Mesothelial cell of epicardium (in vitro differentiated cells): ENCODE data around the gene CFAP92. TPM values are rescaled to one million over a fixed set of nuclear protein-coding genes. Genes with fewer than 3 reads are reported as not detected.

Experiments used
- DNase-seq, 2 experiments: peaks; one replicate each; pipeline ENCODE4 v3.0.0; 2021; ENCODE audit warnings: low spot score in 2 of 2; ENCODE audit not compliant: unreplicated experiment in 2 of 2
- H3K27ac Mint-ChIP-seq: 2 replicates; pipeline ENCODE4 v1.8.0; 2021; ENCODE audit warnings: mixed read lengths
- H3K27me3 Mint-ChIP-seq: 2 replicates; pipeline ENCODE4 v1.8.0; 2021; ENCODE audit warnings: low read depth, mixed read lengths
- H3K36me3 Mint-ChIP-seq: 2 replicates; pipeline ENCODE4 v1.8.0; 2021; ENCODE audit warnings: mixed read lengths
- H3K4me1 Mint-ChIP-seq: 2 replicates; pipeline ENCODE4 v1.8.0; 2021; ENCODE audit warnings: mixed read lengths
- H3K4me3 Mint-ChIP-seq: 2 replicates; pipeline ENCODE4 v1.8.0; 2021; ENCODE audit warnings: mild to moderate bottlenecking, moderate library complexity, mixed read lengths
- H3K9me3 Mint-ChIP-seq: 2 replicates; pipeline ENCODE4 v1.8.0; 2021; ENCODE audit warnings: mixed read lengths
- total RNA-seq: library from RNA; stranded (reverse); gene quantifications from 3 replicates; pipeline ENCODE4 v1.2.1, GENCODE V29; 2021
- TF ChIP-seq, protein P1 (sequence below): fragments of 200-600 bp; sonication (generic); IDR thresholded peaks from one replicate; pipeline ENCODE4 v1.5.0; 2021; ENCODE audit warnings: antibody characterized with exemption; ENCODE audit not compliant: unreplicated experiment

CFAP92 gene
- total RNA-seq, 1 donor from 2014 or later: 0.76 TPM

DNA sequence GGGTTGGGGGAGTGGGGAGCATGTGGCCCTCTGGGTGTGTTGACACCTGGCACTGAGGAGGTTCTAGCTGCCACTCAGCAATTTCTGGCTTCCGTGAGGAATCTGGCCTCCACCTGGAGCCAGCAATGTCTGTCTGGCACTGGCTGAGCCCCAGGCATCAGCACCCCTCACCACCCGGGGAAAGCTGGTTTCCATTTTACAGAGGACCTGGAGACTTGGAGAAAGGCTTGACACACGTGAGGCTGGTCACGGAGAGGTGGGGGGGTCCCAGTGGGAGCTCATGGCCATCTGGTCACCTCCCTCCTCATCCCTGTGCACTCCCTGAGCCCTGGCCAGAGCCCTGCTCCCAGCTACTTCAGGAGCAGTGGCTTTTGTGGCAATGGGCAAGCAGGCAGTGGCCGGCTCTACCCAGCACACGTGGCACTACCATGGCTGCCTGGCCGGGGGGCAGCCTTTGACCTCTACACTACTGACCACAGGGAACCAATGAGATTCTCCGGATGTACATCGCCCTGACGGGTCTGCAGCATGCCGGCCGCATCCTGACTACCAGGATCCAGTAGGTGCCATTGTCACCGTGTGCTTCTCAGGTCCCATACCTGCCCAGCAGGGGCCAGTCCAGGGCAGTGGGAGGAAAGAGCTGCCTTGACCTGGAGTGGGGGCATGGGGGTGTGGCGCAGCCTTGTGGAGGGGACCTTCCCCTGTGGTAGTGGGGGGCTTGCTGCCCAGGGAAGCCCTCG is 86.0 kb downstream of the CFAP92 start:
- Mint-ChIP-seq H3K27ac (no peak overlapping the region), H3K9me3 (no peaks in the 10 kb centered on the region), H3K4me3 (no peak overlapping the region), H3K27me3 (no peaks in the 10 kb centered on the region), H3K36me3 (peaks cover 31% of the 10 kb centered on the region), H3K4me1 (no peaks in the 10 kb centered on the region)
- TF ChIP-seq, protein P1, sequence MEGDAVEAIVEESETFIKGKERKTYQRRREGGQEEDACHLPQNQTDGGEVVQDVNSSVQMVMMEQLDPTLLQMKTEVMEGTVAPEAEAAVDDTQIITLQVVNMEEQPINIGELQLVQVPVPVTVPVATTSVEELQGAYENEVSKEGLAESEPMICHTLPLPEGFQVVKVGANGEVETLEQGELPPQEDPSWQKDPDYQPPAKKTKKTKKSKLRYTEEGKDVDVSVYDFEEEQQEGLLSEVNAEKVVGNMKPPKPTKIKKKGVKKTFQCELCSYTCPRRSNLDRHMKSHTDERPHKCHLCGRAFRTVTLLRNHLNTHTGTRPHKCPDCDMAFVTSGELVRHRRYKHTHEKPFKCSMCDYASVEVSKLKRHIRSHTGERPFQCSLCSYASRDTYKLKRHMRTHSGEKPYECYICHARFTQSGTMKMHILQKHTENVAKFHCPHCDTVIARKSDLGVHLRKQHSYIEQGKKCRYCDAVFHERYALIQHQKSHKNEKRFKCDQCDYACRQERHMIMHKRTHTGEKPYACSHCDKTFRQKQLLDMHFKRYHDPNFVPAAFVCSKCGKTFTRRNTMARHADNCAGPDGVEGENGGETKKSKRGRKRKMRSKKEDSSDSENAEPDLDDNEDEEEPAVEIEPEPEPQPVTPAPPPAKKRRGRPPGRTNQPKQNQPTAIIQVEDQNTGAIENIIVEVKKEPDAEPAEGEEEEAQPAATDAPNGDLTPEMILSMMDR: no peak
- DNase-seq: no peak

DNA sequence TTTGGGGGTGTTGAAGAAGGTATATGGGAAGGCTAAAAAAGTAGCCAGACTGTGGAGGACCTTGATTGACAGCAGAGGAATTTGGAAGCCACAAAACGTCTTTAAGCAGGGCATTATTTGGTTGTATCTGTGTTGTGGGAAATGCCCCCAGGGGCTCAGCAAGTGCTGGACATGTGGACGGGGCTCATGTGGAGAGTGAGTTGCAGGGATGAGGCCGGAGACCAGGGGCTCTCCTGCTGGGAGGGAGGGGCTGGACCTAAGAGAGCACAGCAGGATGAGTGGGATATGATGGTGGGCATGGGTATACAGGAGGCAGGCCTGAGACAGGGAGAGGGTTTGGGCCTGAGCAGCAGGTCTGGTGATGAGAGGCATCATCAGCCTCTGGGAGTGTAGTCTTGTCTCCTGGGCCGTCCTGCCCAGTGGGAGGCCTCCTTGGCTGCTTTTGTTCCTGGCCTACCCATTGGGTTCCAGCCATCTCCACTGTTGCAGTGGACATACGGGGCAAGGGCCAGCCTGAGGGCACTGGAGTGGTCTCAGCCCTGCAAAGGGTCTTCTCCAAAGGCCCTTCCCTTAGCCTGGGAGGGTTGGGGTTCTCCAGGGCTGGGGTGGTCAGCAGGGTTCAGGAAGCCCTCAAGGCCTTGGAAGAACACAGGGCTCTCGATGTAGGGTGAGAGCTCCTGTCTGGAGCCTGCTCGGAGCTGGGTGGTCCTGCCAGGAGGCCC is 86.9 kb downstream of the CFAP92 start:
- H3K36me3 Mint-ChIP-seq: peaks cover 22% of the 10 kb centered on the region
- H3K27me3 Mint-ChIP-seq: no peaks in the 10 kb centered on the region
- no peak for DNase-seq
- no peaks in the 10 kb centered on the region for H3K9me3 Mint-ChIP-seq
- TF ChIP-seq, protein P1: no peak
- H3K27ac Mint-ChIP-seq: no peak overlapping the region
- H3K4me3 Mint-ChIP-seq: no peak overlapping the region
- no peaks in the 10 kb centered on the region for H3K4me1 Mint-ChIP-seq

DNA sequence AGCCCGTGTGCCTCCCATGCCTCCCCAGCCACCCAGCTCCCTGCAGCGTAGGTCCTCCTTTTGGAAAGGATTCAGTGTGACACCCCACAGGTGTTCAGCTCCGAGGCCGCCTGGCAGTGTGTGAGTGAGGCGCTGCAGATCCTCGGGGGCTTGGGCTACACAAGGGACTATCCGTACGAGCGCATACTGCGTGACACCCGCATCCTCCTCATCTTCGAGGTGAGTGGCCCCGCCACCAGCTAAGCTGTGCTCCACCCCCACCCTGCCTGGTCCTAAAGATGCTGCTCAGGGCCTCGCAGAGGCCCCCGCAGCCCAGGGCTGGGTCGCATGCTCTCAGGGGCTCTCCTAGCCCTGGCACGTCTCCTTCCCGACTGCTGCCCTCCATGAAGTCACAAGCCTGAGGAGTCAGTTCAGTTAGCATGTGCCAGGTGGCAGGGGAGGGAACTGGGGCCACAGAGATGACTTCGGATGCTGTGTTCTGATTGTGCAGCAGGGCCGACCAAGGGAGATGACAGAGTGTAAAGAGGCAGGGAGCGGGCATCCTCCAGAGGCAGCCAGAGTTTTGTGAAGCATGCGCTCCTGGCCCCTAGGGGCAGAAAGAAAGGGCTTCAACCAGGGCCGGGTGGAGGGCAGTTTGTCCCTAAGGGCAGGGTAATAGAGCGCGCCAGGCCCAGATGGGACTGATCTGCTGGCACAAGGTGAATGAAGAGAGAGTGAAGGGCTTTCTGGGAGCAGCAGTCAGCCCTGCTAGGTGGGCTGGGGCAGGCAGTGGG is 87.7 kb downstream of the CFAP92 start:
- Mint-ChIP-seq H3K9me3 (no peaks in the 10 kb centered on the region), H3K27me3 (no peaks in the 10 kb centered on the region), H3K4me1 (no peaks in the 10 kb centered on the region), H3K4me3 (no peak overlapping the region), H3K27ac (no peak overlapping the region), H3K36me3 (peaks cover 25% of the 10 kb centered on the region)
- TF ChIP-seq, protein P1: no peak
- DNase-seq: no peak

DNA sequence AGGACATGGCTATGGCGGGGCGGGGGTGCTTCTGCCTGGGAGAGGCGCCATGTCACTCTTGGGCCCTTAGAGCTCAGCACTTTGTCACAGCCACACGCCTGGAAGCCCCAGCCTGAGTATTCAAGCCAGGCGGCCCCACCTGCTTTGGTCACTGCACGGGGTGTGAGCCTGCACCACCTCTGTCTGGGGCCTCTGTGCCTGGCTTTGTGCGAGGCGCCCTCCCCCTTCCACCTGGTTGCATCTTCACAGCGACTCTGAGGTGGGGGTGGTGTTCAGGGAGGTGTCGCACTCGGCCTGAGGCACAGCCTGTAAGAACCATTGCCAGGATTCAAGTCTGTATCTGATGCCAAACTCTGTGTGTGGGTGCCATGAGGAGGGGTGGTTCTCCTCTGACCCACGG is 90.4 kb downstream of the CFAP92 start:
- Mint-ChIP-seq H3K27ac (no peak overlapping the region), H3K9me3 (no peaks in the 10 kb centered on the region), H3K4me1 (no peaks in the 10 kb centered on the region), H3K36me3 (peaks cover 36% of the 10 kb centered on the region), H3K27me3 (no peaks in the 10 kb centered on the region), H3K4me3 (no peak overlapping the region)
- DNase-seq: no peak
- TF ChIP-seq, protein P1: no peak

DNA sequence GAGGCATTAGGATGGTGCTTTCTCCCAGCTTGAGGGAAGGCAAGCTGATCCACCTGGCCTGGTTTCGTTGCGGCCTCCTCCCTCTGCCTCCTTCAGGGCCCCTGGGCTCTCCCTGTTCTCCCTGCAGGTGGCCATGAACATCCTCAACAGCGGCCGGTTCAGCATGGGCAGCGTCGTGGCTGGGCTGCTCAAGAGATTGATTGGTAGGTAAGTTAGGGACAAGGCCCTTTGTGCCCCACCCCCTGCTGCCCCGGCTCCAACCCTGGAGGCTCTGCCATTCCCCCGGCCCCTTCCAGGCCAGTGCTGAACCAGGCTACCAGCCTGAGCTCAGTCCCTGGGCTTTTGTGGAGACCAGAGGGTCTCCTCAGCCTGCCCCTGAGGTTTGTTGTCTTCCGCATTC is 91.5 kb downstream of the CFAP92 start:
- no peaks in the 10 kb centered on the region for H3K9me3 Mint-ChIP-seq
- H3K4me3 Mint-ChIP-seq: no peak overlapping the region
- H3K27me3 Mint-ChIP-seq: no peaks in the 10 kb centered on the region
- no peak overlapping the region for H3K27ac Mint-ChIP-seq
- TF ChIP-seq, protein P1: no peak
- H3K4me1 Mint-ChIP-seq: no peaks in the 10 kb centered on the region
- peaks cover 37% of the 10 kb centered on the region for H3K36me3 Mint-ChIP-seq
- no peak for DNase-seq
